ENCODE measurements around the gene TJP2. TPM values are rescaled to one million over a fixed set of nuclear protein-coding genes. Genes with fewer than 3 reads are reported as not detected.

The TJP2 gene
- total RNA-seq, 3 donors from 2014 or later (not counting 1 experiment from before 2014, with no cell fraction given), result 6.8 to 10.0 (median 9.6) TPM

GRCh38 chr9:69223605-69224004, 49.5 kb downstream of the TJP2 start:
- ATAC-seq (no peak), DNase-seq (no peak)
- Mint-ChIP-seq H3K9me3 (no peaks in the 10 kb centered on the region), H3K4me3 (no peak overlapping the region), H3K27ac (no peak overlapping the region), H3K27me3 (ENCODE audit: low read depth in 2 of 2) (no peaks in the 10 kb centered on the region), H3K36me3 (no peaks in the 10 kb centered on the region), H3K4me1 (no peaks in the 10 kb centered on the region)
- H3K4me1 ChIP-seq (ENCODE audit: control insufficient read depth, insufficient read depth, low read length), result no peaks in the 10 kb centered on the region
- 89% methylated on average over 1 of the region's 2 CpGs for WGBS (ENCODE audit: insufficient coverage)
- intact Hi-C loops (cut with micrococcal nuclease), result no loop called here
- no peaks in the 10 kb centered on the region for H3K9me3 ChIP-seq (ENCODE audit: control insufficient read depth, insufficient read depth, low read length)
- H3K27me3 ChIP-seq (ENCODE audit: control insufficient read depth, insufficient read depth, low read length), result no peaks in the 10 kb centered on the region
- TF ChIP-seq, protein P1, sequence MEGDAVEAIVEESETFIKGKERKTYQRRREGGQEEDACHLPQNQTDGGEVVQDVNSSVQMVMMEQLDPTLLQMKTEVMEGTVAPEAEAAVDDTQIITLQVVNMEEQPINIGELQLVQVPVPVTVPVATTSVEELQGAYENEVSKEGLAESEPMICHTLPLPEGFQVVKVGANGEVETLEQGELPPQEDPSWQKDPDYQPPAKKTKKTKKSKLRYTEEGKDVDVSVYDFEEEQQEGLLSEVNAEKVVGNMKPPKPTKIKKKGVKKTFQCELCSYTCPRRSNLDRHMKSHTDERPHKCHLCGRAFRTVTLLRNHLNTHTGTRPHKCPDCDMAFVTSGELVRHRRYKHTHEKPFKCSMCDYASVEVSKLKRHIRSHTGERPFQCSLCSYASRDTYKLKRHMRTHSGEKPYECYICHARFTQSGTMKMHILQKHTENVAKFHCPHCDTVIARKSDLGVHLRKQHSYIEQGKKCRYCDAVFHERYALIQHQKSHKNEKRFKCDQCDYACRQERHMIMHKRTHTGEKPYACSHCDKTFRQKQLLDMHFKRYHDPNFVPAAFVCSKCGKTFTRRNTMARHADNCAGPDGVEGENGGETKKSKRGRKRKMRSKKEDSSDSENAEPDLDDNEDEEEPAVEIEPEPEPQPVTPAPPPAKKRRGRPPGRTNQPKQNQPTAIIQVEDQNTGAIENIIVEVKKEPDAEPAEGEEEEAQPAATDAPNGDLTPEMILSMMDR (IDR thresholded peaks at IDR 0.05), result no peak
- no peak overlapping the region for H3K27ac ChIP-seq (ENCODE audit: low read length)
- H3K36me3 ChIP-seq (ENCODE audit: control insufficient read depth, insufficient read depth, low read length), result no peaks in the 10 kb centered on the region
- H3K4me3 ChIP-seq (ENCODE audit: low read length), result no peak overlapping the region

- 91% methylated on average over 4 of the region's 5 CpGs for WGBS (ENCODE audit: insufficient coverage)
- ATAC-seq (no peak), DNase-seq (no peak)
- no peaks in the 10 kb centered on the region for H3K36me3 Mint-ChIP-seq
- Histone ChIP-seq H3K9me3 (ENCODE audit: control insufficient read depth, insufficient read depth, low read length) (no peaks in the 10 kb centered on the region), H3K27me3 (ENCODE audit: control insufficient read depth, insufficient read depth, low read length) (no peaks in the 10 kb centered on the region), H3K36me3 (ENCODE audit: control insufficient read depth, insufficient read depth, low read length) (no peaks in the 10 kb centered on the region), H3K27ac (ENCODE audit: low read length) (no peak overlapping the region), H3K4me3 (ENCODE audit: low read length) (no peak overlapping the region), H3K4me1 (ENCODE audit: control insufficient read depth, insufficient read depth, low read length) (no peaks in the 10 kb centered on the region)
- intact Hi-C loops (cut with micrococcal nuclease), result no loop called here
- TF ChIP-seq, protein P1 (IDR thresholded peaks at IDR 0.05), result no peak
- H3K9me3 Mint-ChIP-seq, result no peaks in the 10 kb centered on the region
- no peaks in the 10 kb centered on the region for H3K4me1 Mint-ChIP-seq
- no peak overlapping the region for H3K4me3 Mint-ChIP-seq
- H3K27me3 Mint-ChIP-seq (ENCODE audit: low read depth in 2 of 2), result no peaks in the 10 kb centered on the region
- no peak overlapping the region for H3K27ac Mint-ChIP-seq
Observed at GRCh38 chr9:69229367-69229766, 55.3 kb downstream of the TJP2 start.

- TF ChIP-seq, protein P1 (IDR thresholded peaks at IDR 0.05), result no peak
- intact Hi-C loops (cut with micrococcal nuclease), result no loop called here
- Mint-ChIP-seq H3K36me3 (no peaks in the 10 kb centered on the region), H3K4me1 (no peaks in the 10 kb centered on the region), H3K9me3 (no peaks in the 10 kb centered on the region), H3K4me3 (no peak overlapping the region), H3K27ac (no peak overlapping the region), H3K27me3 (ENCODE audit: low read depth in 2 of 2) (no peaks in the 10 kb centered on the region)
- DNase-seq, result no peak
- Histone ChIP-seq H3K27me3 (ENCODE audit: control insufficient read depth, insufficient read depth, low read length) (no peaks in the 10 kb centered on the region), H3K27ac (ENCODE audit: low read length) (no peak overlapping the region), H3K9me3 (ENCODE audit: control insufficient read depth, insufficient read depth, low read length) (no peaks in the 10 kb centered on the region), H3K36me3 (ENCODE audit: control insufficient read depth, insufficient read depth, low read length) (no peaks in the 10 kb centered on the region), H3K4me3 (ENCODE audit: low read length) (no peak overlapping the region), H3K4me1 (ENCODE audit: control insufficient read depth, insufficient read depth, low read length) (no peaks in the 10 kb centered on the region)
- ATAC-seq, result no peak
- WGBS (ENCODE audit: insufficient coverage), result 97% methylated on average over 5 of the region's 6 CpGs
Observed at GRCh38 chr9:69232135-69232534, 58.1 kb downstream of the TJP2 start.

DNA sequence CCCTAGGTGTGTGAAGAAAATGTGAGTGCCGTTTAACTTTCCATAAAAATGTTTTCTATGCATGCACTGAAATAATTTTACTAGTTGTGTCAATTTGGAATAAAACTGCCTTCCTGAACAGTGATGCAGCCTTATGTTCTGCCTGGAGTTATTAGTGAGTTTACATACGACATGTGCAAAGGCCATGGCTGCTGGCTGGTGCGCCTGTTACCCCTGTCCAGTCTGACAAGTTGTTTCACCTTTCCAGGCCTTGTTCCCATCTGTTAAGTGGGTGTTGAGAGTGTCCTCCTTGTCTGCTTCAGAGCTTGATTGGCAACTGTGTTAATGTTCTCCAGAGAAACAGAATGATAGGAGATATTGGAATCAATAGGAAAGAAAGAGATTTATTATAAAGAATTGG, 60.6 kb downstream of the TJP2 start:
- Histone ChIP-seq H3K36me3 (ENCODE audit: control insufficient read depth, insufficient read depth, low read length) (no peaks in the 10 kb centered on the region), H3K9me3 (ENCODE audit: control insufficient read depth, insufficient read depth, low read length) (no peaks in the 10 kb centered on the region), H3K4me1 (ENCODE audit: control insufficient read depth, insufficient read depth, low read length) (no peaks in the 10 kb centered on the region), H3K4me3 (ENCODE audit: low read length) (no peak overlapping the region), H3K27ac (ENCODE audit: low read length) (no peak overlapping the region), H3K27me3 (ENCODE audit: control insufficient read depth, insufficient read depth, low read length) (no peaks in the 10 kb centered on the region)
- no peaks in the 10 kb centered on the region for H3K4me1 Mint-ChIP-seq
- H3K27ac Mint-ChIP-seq, result no peak overlapping the region
- TF ChIP-seq, protein P1 (IDR thresholded peaks at IDR 0.05), result no peak
- WGBS (ENCODE audit: insufficient coverage), result 65% methylated on average over 3 of the region's 3 CpGs
- intact Hi-C loops (cut with micrococcal nuclease), result no loop called here
- H3K4me3 Mint-ChIP-seq, result no peak overlapping the region
- no peak for DNase-seq
- H3K27me3 Mint-ChIP-seq (ENCODE audit: low read depth in 2 of 2), result no peaks in the 10 kb centered on the region
- ATAC-seq, result no peak
- no peaks in the 10 kb centered on the region for H3K9me3 Mint-ChIP-seq
- no peaks in the 10 kb centered on the region for H3K36me3 Mint-ChIP-seq
